HepG2 (cell line): ENCODE results near the gene MAPK10. TPM values are rescaled to one million over a fixed set of nuclear protein-coding genes. Genes with fewer than 3 reads are reported as not detected.

Experiments
- ATAC-seq: fragments of 200-7000 bp; cut with Tn5 transposase; 3 replicates; pipeline ENCODE4 v1.9.1; 2020; ENCODE audit warnings: mild to moderate bottlenecking, moderate library complexity
- BruUV-seq: library from RNA; stranded (reverse); fragments of 400-500 nt; replicated peaks from 2 replicates; lab custom pipeline; 2021; lab: Mats Ljungman, UMichigan
- CTCF ChIA-PET: fragments of 300-600 bp; formaldehyde crosslinking; extraction: SDS; loops from one replicate; lab custom pipeline; 2021; ENCODE audit warnings: low total read pairs, inconsistent platforms, low intra/inter-chr PET ratio; lab: Yijun Ruan, JAX
- POLR2A ChIA-PET: fragments of 350-600 bp; sonication (Branson Sonifier 250); formaldehyde crosslinking; loops from one replicate; lab custom pipeline; 2020; ENCODE audit warnings: antibody characterized with exemption, inconsistent platforms; lab: Yijun Ruan, JAX
- DNase-seq: peaks from one replicate; pipeline ENCODE4 v3.0.0-alpha.2; 2015; ENCODE audit warnings: low spot score
- FAIRE-seq: peaks from 3 replicates; lab custom pipeline; 2011; peaks lifted over from hg19 to GRCh38; lab: Jason Lieb, UNC
- H2AFZ ChIP-seq: one replicate; pipeline ENCODE4 v1.6.1; 2011; ENCODE audit warnings: low read length, inconsistent platforms
- H3K27ac ChIP-seq: fragments of 300-600 bp; 3 replicates; pipeline ENCODE4 v1.8.0; 2011; ENCODE audit warnings: mixed run types, mild to moderate bottlenecking, mixed read lengths, low read length, inconsistent platforms; ENCODE audit not compliant: insufficient read depth; ENCODE audit errors: extremely low read length
- H3K27me3 ChIP-seq, 2 experiments: fragments of 200-600 bp in 1 of 2; 2 replicates in 1 of 2; 3 replicates in 1 of 2; pipeline versions ENCODE4 v1.6.0 to v1.8.0; 2011; ENCODE audit warnings: low read length in 2 of 2, mild to moderate bottlenecking in 2 of 2, moderate library complexity in 2 of 2, inconsistent platforms in 1 of 2; ENCODE audit not compliant: insufficient read depth in 2 of 2, control insufficient read depth in 1 of 2
- H3K36me3 ChIP-seq, 2 experiments: fragments of 200-600 bp in 1 of 2; replicated peaks in 1 of 2; 2 replicates in 1 of 2; 3 replicates in 1 of 2; pipeline versions ENCODE4 v1.5.1 to v1.8.0; 2011; ENCODE audit warnings: low read length in 2 of 2, inconsistent platforms in 1 of 2; ENCODE audit not compliant: insufficient read depth in 2 of 2, control insufficient read depth in 1 of 2
- H3K4me1 ChIP-seq: 2 replicates; pipeline ENCODE4 v1.5.1; 2012; ENCODE audit warnings: low read length, inconsistent platforms; ENCODE audit not compliant: insufficient read depth
- H3K4me2 ChIP-seq: 2 replicates; pipeline ENCODE4 v1.6.0; 2011; ENCODE audit warnings: low read depth, low read length, inconsistent platforms
- H3K4me3 ChIP-seq, 3 experiments: fragments of 200-600 bp in 1 of 3; sonication (generic), shearing (Covaris generic) in 1 of 3; replicated peaks in 1 of 3; 2 replicates each; pipeline ENCODE4 v1.5.1; 2011 to 2016; ENCODE audit warnings: low read length in 3 of 3, inconsistent platforms in 2 of 3, low read depth in 2 of 3, mild to moderate bottlenecking in 2 of 3, control low read depth in 1 of 3, mixed read lengths in 1 of 3; ENCODE audit not compliant: insufficient read depth in 1 of 3
- H3K79me2 ChIP-seq: one replicate; pipeline ENCODE4 v1.6.1; 2011; ENCODE audit warnings: low read length, inconsistent platforms; ENCODE audit not compliant: insufficient read depth
- H3K9ac ChIP-seq: 2 replicates; pipeline ENCODE4 v1.6.0; 2011; ENCODE audit warnings: mild to moderate bottlenecking, low read depth, low read length, inconsistent platforms; ENCODE audit not compliant: insufficient read depth
- H3K9me3 ChIP-seq: 2 replicates; pipeline ENCODE4 v1.5.1; 2012; ENCODE audit warnings: mild to moderate bottlenecking, low read length
- H4K20me1 ChIP-seq: 2 replicates; pipeline ENCODE4 v1.6.0; 2011; ENCODE audit warnings: inconsistent platforms, mild to moderate bottlenecking, low read length, moderate library complexity; ENCODE audit not compliant: insufficient read depth
- CBX5 ChIP-seq: sonication (generic); formaldehyde crosslinking; IDR thresholded peaks from 2 replicates; pipeline ENCODE4 v1.4.0; 2020; ENCODE audit warnings: missing genetic modification reagents, borderline replicate concordance
- GTF3A ChIP-seq: sonication (generic); formaldehyde crosslinking; conservative IDR thresholded peaks from 2 replicates; pipeline ENCODE4 v1.4.0; 2020; ENCODE audit warnings: mild to moderate bottlenecking, missing genetic modification reagents
- HNF4G ChIP-seq, 2 experiments: sonication (generic) in 1 of 2; formaldehyde crosslinking in 1 of 2; IDR thresholded peaks; 2 replicates each; pipeline versions ENCODE4 v1.4.0 to v1.6.1; 2011 to 2020; ENCODE audit warnings: borderline replicate concordance in 2 of 2, low read depth in 2 of 2, mild to moderate bottlenecking in 2 of 2, low read length in 1 of 2, missing genetic modification reagents in 1 of 2, moderate library complexity in 1 of 2
- JUN ChIP-seq: sonication (generic); formaldehyde crosslinking; IDR thresholded peaks from 2 replicates; pipeline ENCODE4 v1.4.0; 2020; ENCODE audit warnings: mild to moderate bottlenecking, missing genetic modification reagents
- NCOA2 ChIP-seq: sonication (generic); formaldehyde crosslinking; IDR thresholded peaks from 2 replicates; pipeline ENCODE4 v1.8.0; 2022; ENCODE audit warnings: inconsistent platforms
- NFYB ChIP-seq: sonication (generic); formaldehyde crosslinking; IDR thresholded peaks from 2 replicates; pipeline ENCODE4 v1.4.0; 2020; ENCODE audit warnings: missing genetic modification reagents
- PAWR ChIP-seq: sonication (generic); formaldehyde crosslinking; IDR thresholded peaks from 2 replicates; pipeline ENCODE4 v1.4.0; 2020; ENCODE audit warnings: missing genetic modification reagents, mild to moderate bottlenecking, borderline replicate concordance
- SNAPC5 ChIP-seq: sonication (generic); formaldehyde crosslinking; IDR thresholded peaks from 2 replicates; pipeline ENCODE4 v1.8.1; 2023; ENCODE audit warnings: mild to moderate bottlenecking, missing genetic modification reagents, borderline replicate concordance
- SP1 ChIP-seq, 2 experiments: fragments of 450-650 bp in 1 of 2; sonication (generic) in 1 of 2; formaldehyde crosslinking in 1 of 2; IDR thresholded peaks; 2 replicates each; pipeline versions ENCODE4 v1.4.0 to v1.6.1; 2016 to 2020; ENCODE audit warnings: missing genetic modification reagents in 1 of 2
- TBX3 ChIP-seq: fragments of 450-650 bp; IDR thresholded peaks from 2 replicates; pipeline ENCODE4 v1.6.1; 2017; ENCODE audit warnings: antibody characterized with exemption, mild to moderate bottlenecking, inconsistent platforms, borderline replicate concordance
- TFAP4 ChIP-seq: sonication (generic); IDR thresholded peaks from 2 replicates; pipeline ENCODE4 v1.6.1; 2016; ENCODE audit warnings: low read depth, borderline replicate concordance
- ZBED4 ChIP-seq: sonication (generic); formaldehyde crosslinking; IDR thresholded peaks from 2 replicates; pipeline ENCODE4 v1.4.0; 2020; ENCODE audit warnings: missing genetic modification reagents, borderline replicate concordance
- ZFP37 ChIP-seq: sonication (generic); formaldehyde crosslinking; IDR thresholded peaks from 2 replicates; pipeline ENCODE4 v1.4.0; 2020; ENCODE audit warnings: missing genetic modification reagents, borderline replicate concordance
- ZNF17 ChIP-seq: sonication (generic); formaldehyde crosslinking; IDR thresholded peaks from 2 replicates; pipeline ENCODE4 v1.5.0; 2020; ENCODE audit warnings: mild to moderate bottlenecking, missing genetic modification reagents
- ZNF335 ChIP-seq: sonication (generic); formaldehyde crosslinking; IDR thresholded peaks from 2 replicates; pipeline ENCODE4 v1.4.0; 2020; ENCODE audit warnings: missing genetic modification reagents
- ZNF552 ChIP-seq: sonication (generic); formaldehyde crosslinking; IDR thresholded peaks from 2 replicates; pipeline ENCODE4 v1.9.0; 2022; ENCODE audit warnings: missing genetic modification reagents, mild to moderate bottlenecking, borderline replicate concordance
- ZNF564 ChIP-seq: sonication (generic); formaldehyde crosslinking; IDR thresholded peaks from 2 replicates; pipeline ENCODE4 v1.8.1; 2023; ENCODE audit warnings: mild to moderate bottlenecking, missing genetic modification reagents
- ZNF672 ChIP-seq: sonication (generic); formaldehyde crosslinking; IDR thresholded peaks from 2 replicates; pipeline ENCODE4 v1.8.1; 2022; ENCODE audit warnings: missing genetic modification reagents
- ZSCAN25 ChIP-seq: sonication (generic); formaldehyde crosslinking; IDR thresholded peaks from 2 replicates; pipeline ENCODE4 v1.8.0; 2022; ENCODE audit warnings: mild to moderate bottlenecking, missing genetic modification reagents
- WGBS: methylation state at CpG from one replicate; pipeline ENCODE4 v1.1.6; 2017; ENCODE audit warnings: low lambda C conversion rate; 5-methylcytosine and 5-hydroxymethylcytosine counted together
- in situ Hi-C: cut with HindIII; loops from 2 replicates; pipeline ENCODE4 v1.10.0; 2017; ENCODE audit warnings: low pct_unique_long_range_greater_than_20kb; ENCODE audit not compliant: extremely low pct_ligation_motif_present
- intact Hi-C: fragments of 100-400 bp; cut with micrococcal nuclease; formaldehyde crosslinking; loops from one replicate; pipeline ENCODE4 v1.10.0; 2022; ENCODE audit not compliant: unreplicated experiment
- polyA plus RNA-seq, 8 experiments: library from polyadenylated mRNA; depleted of rRNA in 3 of 8; stranded (reverse) in 7 of 8; unstranded in 1 of 8; fragments of >200 nt; fragmentation: Illumina TruSeq in 4 of 8; extraction: Trizol in 4 of 8; gene quantifications; 2 replicates each; pipeline versions ENCODE4 v1.2.1 to v1.2.3, GENCODE V29; 2011 to 2016; ENCODE audit warnings: low read depth in 4 of 8, missing spikeins in 1 of 8, mixed read lengths in 1 of 8; ENCODE audit not compliant: insufficient read depth in 1 of 8
- total RNA-seq, 5 experiments: library from RNA; depleted of rRNA; stranded (reverse); fragments of >200 nt; fragmentation: Illumina TruSeq; extraction: Trizol; gene quantifications; 2 replicates each; pipeline ENCODE4 v1.2.3, GENCODE V29; 2016; ENCODE audit warnings: low read depth in 1 of 5

The MAPK10 gene
- total and polyA plus RNA-seq, 2 of the 13 experiments (the other 11 are each of a cell fraction or from before 2014, with no cell fraction given): not detected

GRCh38 chr4:86013621-86014020, 346.2 kb downstream of the MAPK10 start:
- no peaks in the 10 kb centered on the region for H3K79me2 ChIP-seq
- H3K4me1 ChIP-seq: no peaks in the 10 kb centered on the region
- no peak for TF ChIP-seq ZNF564 (CRISPR knock-in tag)
- no peak for TF ChIP-seq GTF3A
- TF ChIP-seq CBX5 (CRISPR knock-in tag): no peak
- no peak for TF ChIP-seq ZSCAN25 (CRISPR knock-in tag)
- TF ChIP-seq SP1 (IDR thresholded peaks at IDR 0.05): no peak
- TF ChIP-seq SP1 (CRISPR knock-in tag; IDR thresholded peaks at IDR 0.05): no peak
- TF ChIP-seq ZNF17 (CRISPR knock-in tag): no peak
- no peak for TF ChIP-seq TBX3
- TF ChIP-seq TFAP4: no peak
- TF ChIP-seq PAWR (CRISPR knock-in tag): no peak
- no peak for TF ChIP-seq ZNF335
- no peak for TF ChIP-seq NCOA2 (CRISPR knock-in tag)
- no peak for TF ChIP-seq ZNF552 (CRISPR knock-in tag)
- TF ChIP-seq SNAPC5: no peak
- TF ChIP-seq ZFP37 (CRISPR knock-in tag): no peak
- no peak for TF ChIP-seq ZBED4 (CRISPR knock-in tag)
- no peak for TF ChIP-seq ZNF672 (CRISPR knock-in tag)
- no peak for TF ChIP-seq NFYB (CRISPR knock-in tag)
- no peak for TF ChIP-seq HNF4G (IDR thresholded peaks at IDR 0.05; ENCODE audit: borderline replicate concordance, low read depth, low read length)
- no peak for TF ChIP-seq HNF4G (CRISPR knock-in tag; IDR thresholded peaks at IDR 0.05; ENCODE audit: borderline replicate concordance, low read depth)
- TF ChIP-seq JUN: no peak
- DNase-seq: no peak
- no peak for ATAC-seq
- no TSS peak for BruUV-seq
- CTCF ChIA-PET: no interaction called here
- no peak overlapping the region for H2AFZ ChIP-seq
- POLR2A ChIA-PET: no interaction called here
- H3K27ac ChIP-seq: no peak overlapping the region
- intact Hi-C loops (no loop called here), in situ Hi-C loops (no loop called here)
- H3K27me3 ChIP-seq: no peaks in the 10 kb centered on the region
- no peak for FAIRE-seq
- WGBS: 1% methylated on average over 4 of the region's 4 CpGs
- no peaks in the 10 kb centered on the region for H3K36me3 ChIP-seq
- no peak overlapping the region for H3K9ac ChIP-seq
- no peak overlapping the region for H3K4me2 ChIP-seq
- no peaks in the 10 kb centered on the region for H4K20me1 ChIP-seq
- H3K9me3 ChIP-seq: no peaks in the 10 kb centered on the region
- no peak overlapping the region for H3K4me3 ChIP-seq
